CD14-positive monocyte (primary cell): ENCODE results near the gene RBM4B. TPM values are rescaled to one million over a fixed set of nuclear protein-coding genes. Genes with fewer than 3 reads are reported as not detected.
A peak's percentile ranks its signal among the peaks of the same experiment; 100 is the strongest.

Source experiments
- DNase-seq, 3 donors: peaks; one replicate each; pipeline ENCODE4 v3.0.0-alpha.2; 2011 to 2022
- H2AFZ ChIP-seq: 2 replicates; pipeline ENCODE4 v1.6.0; 2012; ENCODE audit warnings: mild to moderate bottlenecking, low read depth, low read length, inconsistent platforms; ENCODE audit not compliant: insufficient read depth, poor library complexity, severe bottlenecking
- H3K27ac ChIP-seq, 2 donors: 1 replicate in 1 of 2; 2 replicates in 1 of 2; pipeline ENCODE4 v1.5.1; 2012 to 2013; ENCODE audit warnings: low read length in 2 of 2, control low read depth in 1 of 2, inconsistent platforms in 1 of 2, low read depth in 1 of 2, mild to moderate bottlenecking in 1 of 2
- H3K27me3 ChIP-seq, 2 donors: one replicate each; pipeline versions ENCODE4 v1.6.0 to v1.6.1; 2011 to 2013; ENCODE audit warnings: low read length in 2 of 2; ENCODE audit not compliant: control insufficient read depth in 2 of 2, insufficient read depth in 2 of 2
- H3K36me3 ChIP-seq, 2 donors: replicated peaks in 1 of 2; 1 replicate in 1 of 2; 2 replicates in 1 of 2; pipeline versions ENCODE4 v1.5.1 to v1.6.1; 2012 to 2013; ENCODE audit warnings: low read length in 2 of 2, control low read depth in 1 of 2, inconsistent platforms in 1 of 2, mild to moderate bottlenecking in 1 of 2; ENCODE audit not compliant: insufficient read depth in 2 of 2, control insufficient read depth in 1 of 2
- H3K4me1 ChIP-seq, 2 donors: 1 replicate in 1 of 2; 2 replicates in 1 of 2; pipeline versions ENCODE4 v1.5.1 to v1.6.1; 2012 to 2013; ENCODE audit warnings: low read length in 2 of 2, control low read depth in 1 of 2, inconsistent platforms in 1 of 2, mild to moderate bottlenecking in 1 of 2, moderate library complexity in 1 of 2; ENCODE audit not compliant: insufficient read depth in 2 of 2, control insufficient read depth in 1 of 2
- H3K4me2 ChIP-seq: replicated peaks from 2 replicates; pipeline ENCODE3; 2012; ENCODE audit warnings: low read length, moderate library complexity, mild to moderate bottlenecking; ENCODE audit not compliant: poor library complexity, severe bottlenecking; ENCODE audit errors: extremely low read depth
- H3K4me3 ChIP-seq, 3 experiments: fragments of 200-600 bp in 1 of 3; sonication (generic) in 1 of 3; replicated peaks in 1 of 3; 1 replicate in 2 of 3; 2 replicates in 1 of 3; pipeline ENCODE4 v1.5.1; 2011 to 2013; ENCODE audit warnings: low read length in 3 of 3, mild to moderate bottlenecking in 3 of 3, control low read depth in 2 of 3, low read depth in 2 of 3, inconsistent platforms in 1 of 3, moderate library complexity in 1 of 3
- H3K79me2 ChIP-seq: 2 replicates; pipeline ENCODE4 v1.6.0; 2012; ENCODE audit warnings: mild to moderate bottlenecking, control low read depth, inconsistent platforms, low read length, moderate library complexity; ENCODE audit not compliant: insufficient read depth
- H3K9ac ChIP-seq: 2 replicates; pipeline ENCODE4 v1.6.0; 2017; ENCODE audit warnings: low read length, mild to moderate bottlenecking; ENCODE audit not compliant: insufficient read depth, poor library complexity, severe bottlenecking
- H3K9me3 ChIP-seq, 2 donors: replicated peaks in 1 of 2; 1 replicate in 1 of 2; 2 replicates in 1 of 2; pipeline versions ENCODE4 v1.5.1 to v1.6.1; 2012 to 2013; ENCODE audit warnings: low read length in 2 of 2, control low read depth in 1 of 2; ENCODE audit not compliant: control insufficient read depth in 1 of 2, insufficient read depth in 1 of 2
- H4K20me1 ChIP-seq: 2 replicates; pipeline ENCODE4 v1.6.0; 2012; ENCODE audit warnings: mild to moderate bottlenecking, low read length, control low read depth, moderate library complexity; ENCODE audit not compliant: insufficient read depth
- H3K27ac Mint-ChIP-seq, 7 donors: one replicate each; pipeline ENCODE4 v1.8.0; 2020; ENCODE audit warnings: mild to moderate bottlenecking in 7 of 7, mixed read lengths in 7 of 7, moderate library complexity in 6 of 7, inconsistent platforms in 2 of 7
- H3K27me3 Mint-ChIP-seq, 3 donors: one replicate each; pipeline ENCODE4 v1.8.0; 2021 to 2022; ENCODE audit warnings: low read depth in 3 of 3, mild to moderate bottlenecking in 3 of 3, mixed read lengths in 3 of 3, moderate library complexity in 3 of 3, inconsistent platforms in 1 of 3
- H3K36me3 Mint-ChIP-seq, 2 donors: one replicate each; pipeline ENCODE4 v1.8.0; 2020; ENCODE audit warnings: mixed read lengths in 2 of 2, inconsistent platforms in 1 of 2, mild to moderate bottlenecking in 1 of 2
- H3K4me1 Mint-ChIP-seq: one replicate; pipeline ENCODE4 v1.8.0; 2020; ENCODE audit warnings: mild to moderate bottlenecking, mixed read lengths
- H3K4me3 Mint-ChIP-seq, 2 donors: one replicate each; pipeline ENCODE4 v1.8.0; 2020; ENCODE audit warnings: mild to moderate bottlenecking in 2 of 2, mixed read lengths in 2 of 2, moderate library complexity in 1 of 2
- H3K9me3 Mint-ChIP-seq, 7 donors: one replicate each; pipeline ENCODE4 v1.8.0; 2020 to 2022; ENCODE audit warnings: mixed read lengths in 7 of 7, mild to moderate bottlenecking in 6 of 7, moderate library complexity in 6 of 7, inconsistent platforms in 2 of 7
- WGBS: methylation state at CpG from one replicate; pipeline ENCODE4 v1.1.5; 2013; ENCODE audit warnings: missing lambda C conversion rate; ENCODE audit not compliant: insufficient coverage; 5-methylcytosine and 5-hydroxymethylcytosine counted together
- intact Hi-C, 2 donors: fragments of 100-400 bp; cut with micrococcal nuclease; formaldehyde crosslinking; loops; one replicate each; pipeline versions ENCODE4 v1.15.0 to v1.15.1; 2023
- polyA plus RNA-seq, 3 donors: library from polyadenylated mRNA; depleted of rRNA in 1 of 3; unstranded in 2 of 3; stranded (reverse) in 1 of 3; fragments of 300-500 nt in 2 of 3; fragments of >200 nt in 1 of 3; fragmentation: Illumina TruSeq in 2 of 3; gene quantifications; 1 replicate in 2 of 3; 2 replicates in 1 of 3; pipeline ENCODE4 v1.2.3, GENCODE V29; 2012 to 2021
- TF ChIP-seq, protein P1 (sequence below): fragments of 200-600 bp; IDR thresholded peaks from one replicate; pipeline ENCODE4 v1.8.0; 2022; ENCODE audit warnings: antibody characterized with exemption, mild to moderate bottlenecking

RBM4B gene
- polyA plus RNA-seq, 3 donors, result 7.8 to 14.3 (median 11.2) TPM

DNA sequence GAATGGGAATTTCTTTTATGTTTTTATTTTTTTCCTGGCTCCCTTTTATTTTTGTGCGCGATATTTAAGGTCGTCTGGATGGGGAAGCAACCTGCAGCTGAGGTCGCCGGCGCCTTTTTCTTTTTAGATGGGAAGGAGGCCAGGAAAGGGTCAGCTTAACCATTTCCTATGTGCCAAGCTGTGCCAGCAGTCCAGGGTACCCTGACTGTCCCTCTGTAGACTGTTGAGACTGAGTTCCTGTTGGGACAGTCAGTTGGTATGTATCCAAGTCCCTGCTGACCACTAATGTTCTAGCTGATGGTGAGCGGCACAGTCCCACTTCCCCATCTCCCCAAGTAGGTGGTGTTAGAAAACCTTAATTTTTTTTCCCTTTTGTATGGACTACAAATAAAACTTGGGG, 50.8 kb downstream of the RBM4B start:
- Histone ChIP-seq H3K27me3 (no peaks in the 10 kb centered on the region), H3K27ac (peak overlapping the region in 1 of 2 donors; percentile 2), H2AFZ (no peak overlapping the region), H3K4me2 (no peak overlapping the region), H3K79me2 (peaks cover 100% of the 10 kb centered on the region), H3K4me1 (no peaks in the 10 kb centered on the region), H3K9me3 (no peaks in the 10 kb centered on the region), H3K9ac (no peak overlapping the region), H3K4me3 (no peak overlapping the region), H4K20me1 (peaks cover 100% of the 10 kb centered on the region), H3K36me3 (peaks cover 77 to 91% of the 10 kb centered on the region in 2 donors)
- Mint-ChIP-seq H3K4me3 (no peak overlapping the region), H3K36me3 (peaks cover 65 to 82% of the 10 kb centered on the region in 2 donors), H3K27me3 (peaks cover 0 to 2% (median 0%) of the 10 kb centered on the region in 3 donors), H3K4me1 (peaks cover 4% of the 10 kb centered on the region), H3K27ac (peak overlapping the region in 3 of 7 donors; percentile 2 to 71 (median 30)), H3K9me3 (no peaks in the 10 kb centered on the region)
- TF ChIP-seq, protein P1, sequence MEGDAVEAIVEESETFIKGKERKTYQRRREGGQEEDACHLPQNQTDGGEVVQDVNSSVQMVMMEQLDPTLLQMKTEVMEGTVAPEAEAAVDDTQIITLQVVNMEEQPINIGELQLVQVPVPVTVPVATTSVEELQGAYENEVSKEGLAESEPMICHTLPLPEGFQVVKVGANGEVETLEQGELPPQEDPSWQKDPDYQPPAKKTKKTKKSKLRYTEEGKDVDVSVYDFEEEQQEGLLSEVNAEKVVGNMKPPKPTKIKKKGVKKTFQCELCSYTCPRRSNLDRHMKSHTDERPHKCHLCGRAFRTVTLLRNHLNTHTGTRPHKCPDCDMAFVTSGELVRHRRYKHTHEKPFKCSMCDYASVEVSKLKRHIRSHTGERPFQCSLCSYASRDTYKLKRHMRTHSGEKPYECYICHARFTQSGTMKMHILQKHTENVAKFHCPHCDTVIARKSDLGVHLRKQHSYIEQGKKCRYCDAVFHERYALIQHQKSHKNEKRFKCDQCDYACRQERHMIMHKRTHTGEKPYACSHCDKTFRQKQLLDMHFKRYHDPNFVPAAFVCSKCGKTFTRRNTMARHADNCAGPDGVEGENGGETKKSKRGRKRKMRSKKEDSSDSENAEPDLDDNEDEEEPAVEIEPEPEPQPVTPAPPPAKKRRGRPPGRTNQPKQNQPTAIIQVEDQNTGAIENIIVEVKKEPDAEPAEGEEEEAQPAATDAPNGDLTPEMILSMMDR, result no peak
- 77% methylated on average over 6 of the region's 7 CpGs for WGBS
- DNase-seq, result no peak
- intact Hi-C loops, result no loop called here

DNA sequence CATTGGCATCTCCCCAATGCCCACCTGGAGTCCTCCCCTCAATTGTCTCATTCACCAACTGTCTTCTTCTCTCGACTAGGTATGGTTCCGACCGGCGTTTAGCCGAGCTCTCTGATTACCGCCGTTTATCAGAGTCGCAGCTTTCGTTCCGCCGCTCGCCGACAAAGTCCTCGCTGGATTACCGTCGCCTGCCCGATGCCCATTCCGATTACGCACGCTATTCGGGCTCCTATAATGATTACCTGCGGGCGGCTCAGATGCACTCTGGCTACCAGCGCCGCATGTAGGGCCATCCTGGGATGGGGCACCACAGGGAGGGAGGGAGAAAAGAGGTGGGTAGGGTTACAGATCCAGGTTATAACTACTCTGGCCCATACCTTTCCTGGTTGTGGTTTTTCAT, 51.3 kb downstream of the RBM4B start:
- H3K36me3 ChIP-seq, result peaks cover 81 to 92% of the 10 kb centered on the region in 2 donors
- H3K27ac ChIP-seq, result no peak overlapping the region
- no peak overlapping the region for H3K9ac ChIP-seq
- no peak overlapping the region for H2AFZ ChIP-seq
- H3K36me3 Mint-ChIP-seq, result peaks cover 68 to 86% of the 10 kb centered on the region in 2 donors
- no peak overlapping the region for H3K4me3 ChIP-seq
- H3K4me2 ChIP-seq, result no peak overlapping the region
- H3K4me3 Mint-ChIP-seq, result no peak overlapping the region
- H4K20me1 ChIP-seq, result peaks cover 100% of the 10 kb centered on the region
- no peaks in the 10 kb centered on the region for H3K4me1 ChIP-seq
- no peaks in the 10 kb centered on the region for H3K9me3 Mint-ChIP-seq
- no peaks in the 10 kb centered on the region for H3K27me3 ChIP-seq
- H3K4me1 Mint-ChIP-seq, result peaks cover 4% of the 10 kb centered on the region
- WGBS, result 98% methylated on average over 17 of the region's 25 CpGs
- intact Hi-C loops, result no loop called here
- no peaks in the 10 kb centered on the region for H3K9me3 ChIP-seq
- H3K79me2 ChIP-seq, result peaks cover 100% of the 10 kb centered on the region
- H3K27ac Mint-ChIP-seq, result no peak overlapping the region
- peaks cover 0 to 2% (median 0%) of the 10 kb centered on the region in 3 donors for H3K27me3 Mint-ChIP-seq
- TF ChIP-seq, protein P1, result no peak
- DNase-seq, result no peak
